GM23338 (cell line): ENCODE data around the gene XPNPEP1. TPM values are rescaled to one million over a fixed set of nuclear protein-coding genes. Genes with fewer than 3 reads are reported as not detected.
A peak's percentile ranks its signal among the peaks of the same experiment; 100 is the strongest.

ENCODE experiments used
- ATAC-seq: fragments of 200-7000 bp; cut with Tn5 transposase; 3 replicates; pipeline ENCODE4 v1.9.1; 2020
- DNase-seq: peaks from one replicate; pipeline ENCODE4 v3.0.0-alpha.2; 2015; ENCODE audit warnings: low spot score
- H2AFZ ChIP-seq: fragments of 200-600 bp; sonication (generic); 2 replicates; pipeline ENCODE4 v1.8.0; 2016; ENCODE audit warnings: antibody characterized with exemption, mild to moderate bottlenecking, moderate library complexity
- H3F3A ChIP-seq: fragments of 200-600 bp; sonication (generic); replicated peaks from 2 replicates; pipeline ENCODE4 v1.8.0; 2017; ENCODE audit warnings: antibody characterized with exemption, mixed run types, low read depth
- H3K27ac ChIP-seq: fragments of 200-600 bp; sonication (generic); 2 replicates; pipeline ENCODE4 v1.6.1; 2016; ENCODE audit warnings: low read depth
- H3K27me3 ChIP-seq: fragments of 200-600 bp; sonication (generic); 2 replicates; pipeline ENCODE4 v1.8.0; 2016; ENCODE audit warnings: mild to moderate bottlenecking, mixed run types, moderate library complexity; ENCODE audit not compliant: insufficient read depth
- H3K36me3 ChIP-seq: fragments of 200-600 bp; sonication (generic); 2 replicates; pipeline ENCODE4 v1.8.0; 2016; ENCODE audit warnings: mild to moderate bottlenecking; ENCODE audit not compliant: insufficient read depth
- H3K4me1 ChIP-seq: fragments of 200-600 bp; sonication (generic); 2 replicates; pipeline ENCODE4 v1.8.0; 2016; ENCODE audit warnings: mild to moderate bottlenecking, moderate library complexity; ENCODE audit not compliant: insufficient read depth
- H3K4me2 ChIP-seq: fragments of 200-600 bp; sonication (generic); 2 replicates; pipeline ENCODE4 v1.7.1; 2017; ENCODE audit warnings: mixed run types
- H3K4me3 ChIP-seq: fragments of 200-600 bp; sonication (generic); 2 replicates; pipeline ENCODE4 v1.6.1; 2016; ENCODE audit warnings: mixed run types
- H3K79me2 ChIP-seq: fragments of 200-600 bp; sonication (generic); replicated peaks from 2 replicates; pipeline ENCODE4 v1.8.0; 2017; ENCODE audit warnings: mild to moderate bottlenecking; ENCODE audit not compliant: insufficient read depth
- H3K9me2 ChIP-seq: fragments of 200-600 bp; sonication (generic); 2 replicates; pipeline ENCODE4 v1.8.0; 2017; ENCODE audit not compliant: insufficient read depth
- H4K20me1 ChIP-seq: fragments of 200-600 bp; sonication (generic); replicated peaks from 2 replicates; pipeline ENCODE4 v1.8.0; 2017; ENCODE audit warnings: mild to moderate bottlenecking; ENCODE audit not compliant: insufficient read depth
- H3K27ac Mint-ChIP-seq: 2 replicates; pipeline ENCODE4 v1.8.0; 2020; ENCODE audit warnings: inconsistent platforms, mild to moderate bottlenecking, moderate library complexity, mixed read lengths
- H3K27me3 Mint-ChIP-seq: 3 replicates; pipeline ENCODE4 v1.8.0; 2022; ENCODE audit warnings: low read depth, mild to moderate bottlenecking, moderate library complexity, mixed read lengths, inconsistent platforms; ENCODE audit not compliant: insufficient read depth, poor library complexity
- H3K36me3 Mint-ChIP-seq: 3 replicates; pipeline ENCODE4 v1.8.0; 2021; ENCODE audit warnings: low read depth, mild to moderate bottlenecking, inconsistent platforms, moderate library complexity, mixed read lengths
- H3K4me1 Mint-ChIP-seq: 3 replicates; pipeline ENCODE4 v1.8.0; 2020; ENCODE audit warnings: mild to moderate bottlenecking, inconsistent platforms, mixed read lengths
- H3K4me3 Mint-ChIP-seq: 3 replicates; pipeline ENCODE4 v1.8.0; 2021; ENCODE audit warnings: moderate library complexity, mild to moderate bottlenecking, inconsistent platforms, mixed read lengths
- H3K9me3 Mint-ChIP-seq: 3 replicates; pipeline ENCODE4 v1.8.0; 2020; ENCODE audit warnings: moderate library complexity, mild to moderate bottlenecking, inconsistent platforms, mixed read lengths
- CREB1 ChIP-seq: fragments of 250-450 bp; sonication (Bioruptor Pico); IDR thresholded peaks from 2 replicates; pipeline ENCODE4 v1.5.0; 2020; ENCODE audit warnings: low read depth, mild to moderate bottlenecking, moderate library complexity
- CTCF ChIP-seq, 2 experiments: fragments of 200-600 bp in 1 of 2; sonication (generic) in 1 of 2; conservative IDR thresholded peaks; 2 replicates each; pipeline versions ENCODE4 v1.5.1 to v1.6.1; 2016 to 2017; ENCODE audit warnings: antibody characterized with exemption in 2 of 2, low read depth in 2 of 2, mild to moderate bottlenecking in 2 of 2, moderate library complexity in 1 of 2
- EZH2 ChIP-seq: fragments of 200-600 bp; sonication (generic); IDR thresholded peaks from one replicate; pipeline ENCODE4 v1.8.0; 2017; ENCODE audit warnings: antibody characterized with exemption, mild to moderate bottlenecking, low read depth; ENCODE audit not compliant: unreplicated experiment
- EZH2phosphoT487 ChIP-seq: fragments of 200-600 bp; sonication (generic); IDR thresholded peaks from one replicate; pipeline ENCODE4 v1.8.1; 2018; ENCODE audit warnings: antibody characterized with exemption; ENCODE audit not compliant: unreplicated experiment
- NANOG ChIP-seq: IDR thresholded peaks from 2 replicates; pipeline ENCODE4 v1.6.1; 2016; ENCODE audit warnings: antibody characterized with exemption, borderline replicate concordance
- POLR2AphosphoS5 ChIP-seq: IDR thresholded peaks from 2 replicates; pipeline ENCODE4 v1.6.1; 2016; ENCODE audit warnings: antibody characterized with exemption, low read depth
- REST ChIP-seq: IDR thresholded peaks from one replicate; pipeline ENCODE4 v1.6.1; 2018; ENCODE audit warnings: antibody characterized with exemption; ENCODE audit not compliant: unreplicated experiment
- STAT1 ChIP-seq: IDR thresholded peaks from one replicate; pipeline ENCODE4 v1.6.1; 2016; ENCODE audit warnings: antibody characterized with exemption; ENCODE audit not compliant: unreplicated experiment
- ZNF114 ChIP-seq: fragments of 250-450 bp; sonication (Bioruptor Pico); IDR thresholded peaks from 2 replicates; pipeline ENCODE4 v1.5.0; 2020; ENCODE audit warnings: mild to moderate bottlenecking, moderate library complexity
- ZNF331 ChIP-seq: fragments of 250-450 bp; sonication (Bioruptor Pico); IDR thresholded peaks from 2 replicates; pipeline ENCODE4 v1.5.0; 2020; ENCODE audit warnings: low read depth, mild to moderate bottlenecking, moderate library complexity
- ZNF462 ChIP-seq: fragments of 250-450 bp; sonication (Bioruptor Pico); IDR thresholded peaks from 2 replicates; pipeline ENCODE4 v1.5.0; 2020; ENCODE audit warnings: mild to moderate bottlenecking, moderate library complexity
- polyA plus RNA-seq: library from polyadenylated mRNA; unstranded; fragments of >200 nt; fragmentation: Nextera tagmentation; extraction: Ambion mirVana; gene quantifications from 2 replicates; pipeline ENCODE4 v1.2.1, GENCODE V29; 2016
- total RNA-seq: library from RNA; depleted of rRNA; stranded (reverse); fragments of >200 nt; shearing (Covaris generic); gene quantifications from 2 replicates; pipeline ENCODE4 v1.2.3, GENCODE V29; 2014

Gene XPNPEP1
- total and polyA plus RNA-seq, 2 experiments from 2014 or later, result 17.5 to 55.8 TPM

- no peak for TF ChIP-seq REST
- no peak for TF ChIP-seq ZNF114 (CRISPR knock-in tag)
- TF ChIP-seq ZNF331, result no peak
- no peak for TF ChIP-seq CREB1 (CRISPR knock-in tag)
- TF ChIP-seq NANOG, result no peak
- TF ChIP-seq CTCF (conservative IDR thresholded peaks at IDR 0.05; ENCODE audit: low read depth in 2 of 2), result no peak
Observed at GRCh38 chr10:109944613-109945012, 21.3 kb upstream of the XPNPEP1 start (continued).

- H3K9me3 Mint-ChIP-seq, result no peaks in the 10 kb centered on the region
- no peak overlapping the region for H3K27ac ChIP-seq
- H3K27ac Mint-ChIP-seq, result no peak overlapping the region; the same call in 1 of the 2 replicates
- H3K27me3 ChIP-seq, result no peaks in the 10 kb centered on the region
- no peaks in the 10 kb centered on the region for H3K79me2 ChIP-seq
- H3K4me1 Mint-ChIP-seq, result peaks cover 18% of the 10 kb centered on the region
- no peaks in the 10 kb centered on the region for H4K20me1 ChIP-seq
- peak overlapping the region; percentile 90 for H2AFZ ChIP-seq
- H3K27me3 Mint-ChIP-seq, result peaks cover 4% of the 10 kb centered on the region
- no peak overlapping the region for H3K4me2 ChIP-seq
- no peak overlapping the region for H3K4me3 Mint-ChIP-seq
- H3K4me3 ChIP-seq, result no peak overlapping the region
- H3K4me1 ChIP-seq, result no peaks in the 10 kb centered on the region
- H3F3A ChIP-seq, result no peaks in the 10 kb centered on the region
- DNase-seq, result peak; percentile 11
- no peaks in the 10 kb centered on the region for H3K36me3 Mint-ChIP-seq
- 0 out of 2 replicates have a peak, but pooled peaks cover 6% of the 10 kb centered on the region for H3K9me2 ChIP-seq
- ATAC-seq, result no peak
- no peaks in the 10 kb centered on the region for H3K36me3 ChIP-seq
- TF ChIP-seq POLR2AphosphoS5, result no peak
- no peak for TF ChIP-seq NANOG
- TF ChIP-seq ZNF331, result no peak
- no peak for TF ChIP-seq EZH2
- no peak for TF ChIP-seq CTCF (conservative IDR thresholded peaks at IDR 0.05; ENCODE audit: low read depth in 2 of 2)
- no peak for TF ChIP-seq ZNF114 (CRISPR knock-in tag)
- TF ChIP-seq EZH2phosphoT487, result no peak
- TF ChIP-seq ZNF462 (CRISPR knock-in tag), result no peak
- TF ChIP-seq STAT1, result no peak
Observed at GRCh38 chr10:109941236-109941862, 18.0 kb upstream of the XPNPEP1 start.
